OCI-LY3 (cell line): ENCODE measurements around the gene KAT6B.

Source experiments
- CTCF ChIP-seq: fragments of 200-600, 300-600 bp; sonication (generic); IDR thresholded peaks from 2 replicates; pipeline ENCODE4 v1.5.1; 2014; ENCODE audit warnings: antibody characterized with exemption, low read length, low read depth
- EZH2phosphoT487 ChIP-seq: fragments of 200-600 bp; shearing (Covaris generic); IDR thresholded peaks from 2 replicates; pipeline ENCODE4 v1.6.1; 2018; ENCODE audit warnings: antibody characterized with exemption, mixed run types, low read depth

GRCh38 chr10:74846958-74847357 is 20.6 kb downstream of the KAT6B start:
- TF ChIP-seq CTCF (no peak), EZH2phosphoT487 (no peak)
